HepG2 (cell line): ENCODE results near the gene ANKZF1. TPM values are rescaled to one million over a fixed set of nuclear protein-coding genes. Genes with fewer than 3 reads are reported as not detected.

Experiments used
- CHD4 ChIP-seq: fragments of 200-600 bp; sonication (generic); IDR thresholded peaks from 2 replicates; pipeline ENCODE4 v1.7.0; 2017; ENCODE audit warnings: mild to moderate bottlenecking, low read length, borderline replicate concordance
- FOXO1 ChIP-seq: sonication (generic); formaldehyde crosslinking; IDR thresholded peaks from 2 replicates; pipeline ENCODE4 v1.4.0; 2020; ENCODE audit warnings: missing genetic modification reagents
- GABPB1 ChIP-seq: IDR thresholded peaks from 2 replicates; pipeline ENCODE4 v1.6.1; 2016; ENCODE audit warnings: mild to moderate bottlenecking, missing genetic modification reagents, moderate library complexity, missing compliant biosample characterization
- KLF13 ChIP-seq: sonication (generic); formaldehyde crosslinking; IDR thresholded peaks from 2 replicates; pipeline ENCODE4 v1.4.0; 2020; ENCODE audit warnings: mild to moderate bottlenecking, missing genetic modification reagents
- MEIS2 ChIP-seq: sonication (generic); formaldehyde crosslinking; IDR thresholded peaks from 2 replicates; pipeline ENCODE4 v1.9.0; 2021; ENCODE audit warnings: mild to moderate bottlenecking, missing genetic modification reagents
- NCOA2 ChIP-seq: sonication (generic); formaldehyde crosslinking; IDR thresholded peaks from 2 replicates; pipeline ENCODE4 v1.8.0; 2022; ENCODE audit warnings: inconsistent platforms
- PCBP2 ChIP-seq: fragments of 200-400 bp; formaldehyde crosslinking; optimal IDR thresholded peaks from 2 replicates; pipeline ENCODE3; 2018; ENCODE audit warnings: low read length, low read depth; ENCODE audit not compliant: poor library complexity, severe bottlenecking
- RFX3 ChIP-seq: IDR thresholded peaks from 2 replicates; pipeline ENCODE4 v1.6.1; 2016; ENCODE audit warnings: missing biosample characterization, missing genetic modification reagents
- SETDB1 ChIP-seq: sonication (generic); formaldehyde crosslinking; IDR thresholded peaks from 2 replicates; pipeline ENCODE4 v1.5.1; 2020; ENCODE audit warnings: missing genetic modification reagents, mild to moderate bottlenecking, borderline replicate concordance
- SMARCE1 ChIP-seq: fragments of 450-650 bp; IDR thresholded peaks from 2 replicates; pipeline ENCODE4 v1.6.1; 2017; ENCODE audit warnings: borderline replicate concordance
- SRSF4 ChIP-seq: fragments of 200-400 bp; formaldehyde crosslinking; IDR thresholded peaks from one replicate; pipeline ENCODE4 v1.6.1; 2018; ENCODE audit warnings: mild to moderate bottlenecking, low read depth, low read length, moderate library complexity; ENCODE audit not compliant: poor library complexity, severe bottlenecking
- ZNF124 ChIP-seq: sonication (generic); formaldehyde crosslinking; IDR thresholded peaks from 2 replicates; pipeline ENCODE4 v1.4.0; 2020; ENCODE audit warnings: missing genetic modification reagents
- ZNF235 ChIP-seq: sonication (generic); formaldehyde crosslinking; IDR thresholded peaks from 2 replicates; pipeline ENCODE4 v1.8.1; 2023; ENCODE audit warnings: mild to moderate bottlenecking, missing genetic modification reagents, borderline replicate concordance
- ZNF263 ChIP-seq: sonication (generic); formaldehyde crosslinking; IDR thresholded peaks from 2 replicates; pipeline ENCODE4 v1.4.0; 2020; ENCODE audit warnings: missing genetic modification reagents
- ZNF264 ChIP-seq: sonication (generic); formaldehyde crosslinking; IDR thresholded peaks from 2 replicates; pipeline ENCODE4 v1.4.0; 2020; ENCODE audit warnings: missing genetic modification reagents
- ZNF432 ChIP-seq: sonication (generic); formaldehyde crosslinking; IDR thresholded peaks from 2 replicates; pipeline ENCODE4 v1.5.0; 2020; ENCODE audit warnings: missing genetic modification reagents, mild to moderate bottlenecking, borderline replicate concordance
- ZNF772 ChIP-seq: sonication (generic); formaldehyde crosslinking; IDR thresholded peaks from 2 replicates; pipeline ENCODE4 v1.5.0; 2020; ENCODE audit warnings: mild to moderate bottlenecking, missing genetic modification reagents
- ZNF776 ChIP-seq: sonication (generic); formaldehyde crosslinking; IDR thresholded peaks from 2 replicates; pipeline ENCODE4 v1.4.0; 2020; ENCODE audit warnings: mild to moderate bottlenecking, missing genetic modification reagents
- ZSCAN29 ChIP-seq: sonication (generic); formaldehyde crosslinking; conservative IDR thresholded peaks from 2 replicates; pipeline ENCODE4 v1.4.0; 2020; ENCODE audit warnings: mild to moderate bottlenecking, missing genetic modification reagents
- ZZZ3 ChIP-seq: sonication (generic); formaldehyde crosslinking; IDR thresholded peaks from 2 replicates; pipeline ENCODE4 v1.4.0; 2020; ENCODE audit warnings: missing genetic modification reagents, mild to moderate bottlenecking, borderline replicate concordance
- polyA plus RNA-seq, 8 experiments: library from polyadenylated mRNA; depleted of rRNA in 3 of 8; stranded (reverse) in 7 of 8; unstranded in 1 of 8; fragments of >200 nt; fragmentation: Illumina TruSeq in 4 of 8; extraction: Trizol in 4 of 8; gene quantifications; 2 replicates each; pipeline versions ENCODE4 v1.2.1 to v1.2.3, GENCODE V29; 2011 to 2016; ENCODE audit warnings: low read depth in 4 of 8, missing spikeins in 1 of 8, mixed read lengths in 1 of 8; ENCODE audit not compliant: insufficient read depth in 1 of 8
- total RNA-seq, 5 experiments: library from RNA; depleted of rRNA; stranded (reverse); fragments of >200 nt; fragmentation: Illumina TruSeq; extraction: Trizol; gene quantifications; 2 replicates each; pipeline ENCODE4 v1.2.3, GENCODE V29; 2016; ENCODE audit warnings: low read depth in 1 of 5
- TF ChIP-seq, protein P1 (sequence below): fragments of 450-650 bp; IDR thresholded peaks from 2 replicates; pipeline ENCODE4 v1.6.1; 2017
- TF ChIP-seq, protein P2 (sequence below): sonication (generic); formaldehyde crosslinking; IDR thresholded peaks from 2 replicates; pipeline ENCODE4 v1.4.0; 2020; ENCODE audit warnings: missing genetic modification reagents
- TF ChIP-seq, protein P3 (sequence below): sonication (generic); formaldehyde crosslinking; IDR thresholded peaks from 2 replicates; pipeline ENCODE4 v1.5.1; 2020; ENCODE audit warnings: mild to moderate bottlenecking, moderate library complexity, missing genetic modification reagents
- TF ChIP-seq, protein P4 (sequence below): sonication (generic); formaldehyde crosslinking; conservative IDR thresholded peaks from 2 replicates; pipeline ENCODE4 v1.8.1; 2023; ENCODE audit warnings: missing genetic modification reagents

ANKZF1 gene
- total and polyA plus RNA-seq, 2 of the 13 experiments (the other 11 are each of a cell fraction or from before 2014, with no cell fraction given), result 25.3 to 128 TPM

DNA sequence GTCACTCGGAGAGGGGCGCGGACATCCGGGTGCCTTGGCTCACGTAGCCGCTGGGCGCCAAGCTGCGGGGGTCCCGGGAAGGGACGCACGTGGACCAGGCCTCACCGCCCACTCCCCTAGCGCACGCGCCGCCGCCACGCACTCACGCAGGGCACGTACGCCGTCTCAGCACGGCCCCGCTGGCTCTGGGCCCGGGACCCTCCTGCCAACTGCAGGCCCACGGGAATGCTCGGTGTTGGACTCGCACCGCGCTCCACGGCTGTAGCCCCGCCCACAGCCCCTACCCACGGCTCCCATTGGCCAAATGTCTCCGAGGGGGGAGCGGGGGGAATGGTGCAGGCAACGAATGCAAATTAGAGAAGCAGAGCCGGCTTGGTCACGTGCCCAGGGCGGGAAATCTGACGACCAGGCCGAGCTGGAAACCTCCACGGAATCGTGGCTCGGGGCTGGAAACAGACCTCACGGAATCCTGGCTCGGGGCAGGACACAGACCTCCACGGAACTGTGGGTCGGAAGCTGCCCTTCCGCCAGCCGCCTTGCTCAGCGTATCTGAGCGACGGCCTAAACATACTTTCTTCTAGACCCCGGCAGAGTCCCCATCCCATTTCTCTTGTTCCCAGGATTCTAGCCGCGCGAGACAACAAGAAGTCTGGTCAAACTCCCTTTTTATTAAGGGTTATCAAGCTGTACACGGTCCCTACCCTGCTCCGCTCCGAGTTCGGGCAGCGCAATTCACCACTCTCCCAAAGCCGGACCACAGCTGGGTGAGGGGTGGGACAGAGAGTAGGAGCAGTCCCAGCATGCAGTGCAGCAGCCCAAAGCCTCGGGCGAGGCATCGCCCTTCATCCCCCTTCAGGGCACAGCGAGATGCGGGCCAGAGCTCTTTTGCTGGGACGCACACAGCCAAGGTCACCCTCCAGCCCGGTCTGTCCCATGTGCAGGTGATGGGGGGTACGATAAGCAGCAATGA, 10.6 kb upstream of the ANKZF1 start, which contains the start of gene ABCB6 (continued):
- TF ChIP-seq SRSF4 (no peak), ZNF263 (CRISPR knock-in tag) (0 out of 2 replicates have a peak, but pooled peaks have one; percentile 62), SETDB1 (CRISPR knock-in tag) (no peak), SMARCE1 (no peak), CHD4 (no peak), RFX3 (CRISPR knock-in tag) (no peak), KLF13 (CRISPR knock-in tag) (peak; percentile 73), ZZZ3 (CRISPR knock-in tag) (peak; percentile 96), ZNF432 (CRISPR knock-in tag) (no peak), GABPB1 (CRISPR knock-in tag) (peak; percentile 85), ZSCAN29 (CRISPR knock-in tag) (no peak), MEIS2 (peak; percentile 83; the same call in 1 of the 2 replicates), ZNF776 (CRISPR knock-in tag) (peak; percentile 100), ZNF264 (CRISPR knock-in tag) (0 out of 2 replicates have a peak, but pooled peaks have one; percentile 36), ZNF772 (CRISPR knock-in tag) (peak; percentile 97; the same call in 1 of the 2 replicates), NCOA2 (peak; percentile 58; the same call in 1 of the 2 replicates), FOXO1 (peak; percentile 85), PCBP2 (no peak), ZNF124 (CRISPR knock-in tag) (peak; percentile 94; the same call in 1 of the 2 replicates), ZNF235 (peak; percentile 99)
- TF ChIP-seq, protein P1, sequence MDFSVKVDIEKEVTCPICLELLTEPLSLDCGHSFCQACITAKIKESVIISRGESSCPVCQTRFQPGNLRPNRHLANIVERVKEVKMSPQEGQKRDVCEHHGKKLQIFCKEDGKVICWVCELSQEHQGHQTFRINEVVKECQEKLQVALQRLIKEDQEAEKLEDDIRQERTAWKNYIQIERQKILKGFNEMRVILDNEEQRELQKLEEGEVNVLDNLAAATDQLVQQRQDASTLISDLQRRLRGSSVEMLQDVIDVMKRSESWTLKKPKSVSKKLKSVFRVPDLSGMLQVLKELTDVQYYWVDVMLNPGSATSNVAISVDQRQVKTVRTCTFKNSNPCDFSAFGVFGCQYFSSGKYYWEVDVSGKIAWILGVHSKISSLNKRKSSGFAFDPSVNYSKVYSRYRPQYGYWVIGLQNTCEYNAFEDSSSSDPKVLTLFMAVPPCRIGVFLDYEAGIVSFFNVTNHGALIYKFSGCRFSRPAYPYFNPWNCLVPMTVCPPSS, result no peak
- TF ChIP-seq, protein P2, sequence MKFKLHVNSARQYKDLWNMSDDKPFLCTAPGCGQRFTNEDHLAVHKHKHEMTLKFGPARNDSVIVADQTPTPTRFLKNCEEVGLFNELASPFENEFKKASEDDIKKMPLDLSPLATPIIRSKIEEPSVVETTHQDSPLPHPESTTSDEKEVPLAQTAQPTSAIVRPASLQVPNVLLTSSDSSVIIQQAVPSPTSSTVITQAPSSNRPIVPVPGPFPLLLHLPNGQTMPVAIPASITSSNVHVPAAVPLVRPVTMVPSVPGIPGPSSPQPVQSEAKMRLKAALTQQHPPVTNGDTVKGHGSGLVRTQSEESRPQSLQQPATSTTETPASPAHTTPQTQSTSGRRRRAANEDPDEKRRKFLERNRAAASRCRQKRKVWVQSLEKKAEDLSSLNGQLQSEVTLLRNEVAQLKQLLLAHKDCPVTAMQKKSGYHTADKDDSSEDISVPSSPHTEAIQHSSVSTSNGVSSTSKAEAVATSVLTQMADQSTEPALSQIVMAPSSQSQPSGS (CRISPR knock-in tag), result no peak
- TF ChIP-seq, protein P3, sequence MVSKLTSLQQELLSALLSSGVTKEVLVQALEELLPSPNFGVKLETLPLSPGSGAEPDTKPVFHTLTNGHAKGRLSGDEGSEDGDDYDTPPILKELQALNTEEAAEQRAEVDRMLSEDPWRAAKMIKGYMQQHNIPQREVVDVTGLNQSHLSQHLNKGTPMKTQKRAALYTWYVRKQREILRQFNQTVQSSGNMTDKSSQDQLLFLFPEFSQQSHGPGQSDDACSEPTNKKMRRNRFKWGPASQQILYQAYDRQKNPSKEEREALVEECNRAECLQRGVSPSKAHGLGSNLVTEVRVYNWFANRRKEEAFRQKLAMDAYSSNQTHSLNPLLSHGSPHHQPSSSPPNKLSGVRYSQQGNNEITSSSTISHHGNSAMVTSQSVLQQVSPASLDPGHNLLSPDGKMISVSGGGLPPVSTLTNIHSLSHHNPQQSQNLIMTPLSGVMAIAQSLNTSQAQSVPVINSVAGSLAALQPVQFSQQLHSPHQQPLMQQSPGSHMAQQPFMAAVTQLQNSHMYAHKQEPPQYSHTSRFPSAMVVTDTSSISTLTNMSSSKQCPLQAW (CRISPR knock-in tag), result peak; percentile 68; the same call in 1 of the 2 replicates
- TF ChIP-seq, protein P4, sequence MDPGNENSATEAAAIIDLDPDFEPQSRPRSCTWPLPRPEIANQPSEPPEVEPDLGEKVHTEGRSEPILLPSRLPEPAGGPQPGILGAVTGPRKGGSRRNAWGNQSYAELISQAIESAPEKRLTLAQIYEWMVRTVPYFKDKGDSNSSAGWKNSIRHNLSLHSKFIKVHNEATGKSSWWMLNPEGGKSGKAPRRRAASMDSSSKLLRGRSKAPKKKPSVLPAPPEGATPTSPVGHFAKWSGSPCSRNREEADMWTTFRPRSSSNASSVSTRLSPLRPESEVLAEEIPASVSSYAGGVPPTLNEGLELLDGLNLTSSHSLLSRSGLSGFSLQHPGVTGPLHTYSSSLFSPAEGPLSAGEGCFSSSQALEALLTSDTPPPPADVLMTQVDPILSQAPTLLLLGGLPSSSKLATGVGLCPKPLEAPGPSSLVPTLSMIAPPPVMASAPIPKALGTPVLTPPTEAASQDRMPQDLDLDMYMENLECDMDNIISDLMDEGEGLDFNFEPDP, result peak; percentile 99
